ENCODE data around the gene MBD4.

MBD4 gene

GRCh38 chr3:129383292-129383860, 56.4 kb downstream of the MBD4 start:
- no peak overlapping the region for H3K9ac ChIP-seq (ENCODE audit: low read length)
- no peak overlapping the region for H3K27ac ChIP-seq (ENCODE audit: low read depth, low read length)
- peaks cover 3% of the 10 kb centered on the region for H3K36me3 ChIP-seq (ENCODE audit: control insufficient read depth, insufficient read depth, low read length)
- H3K4me1 ChIP-seq (ENCODE audit: control insufficient read depth, insufficient read depth, low read length), result no peaks in the 10 kb centered on the region
- H3K4me3 ChIP-seq (ENCODE audit: low read length), result no peak overlapping the region
- no peaks in the 10 kb centered on the region for H3K27me3 ChIP-seq (ENCODE audit: control insufficient read depth, insufficient read depth, low read length)

DNA sequence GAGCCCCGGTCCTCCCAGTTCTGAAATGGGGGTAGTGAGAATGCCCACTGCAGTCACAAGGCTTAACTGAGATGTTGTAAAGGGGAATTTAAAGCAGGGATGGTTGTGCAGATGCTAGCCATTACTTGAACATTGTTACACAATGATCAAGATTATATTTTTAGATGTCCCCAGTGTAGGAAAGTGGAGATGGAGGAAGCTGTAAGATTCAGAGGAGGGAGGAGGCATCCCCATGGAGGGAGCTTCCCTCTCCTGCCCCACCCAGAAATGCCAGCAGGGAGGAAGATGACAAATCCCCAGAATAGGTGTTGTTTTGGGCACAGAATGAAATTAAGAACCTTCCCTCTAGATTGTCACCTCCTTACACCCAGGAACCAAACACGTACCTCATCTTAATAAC, 57.4 kb downstream of the MBD4 start:
- Histone ChIP-seq H3K27me3 (ENCODE audit: control insufficient read depth, insufficient read depth, low read length) (no peaks in the 10 kb centered on the region), H3K4me1 (ENCODE audit: control insufficient read depth, insufficient read depth, low read length) (no peaks in the 10 kb centered on the region), H3K4me3 (ENCODE audit: low read length) (no peak overlapping the region), H3K36me3 (ENCODE audit: control insufficient read depth, insufficient read depth, low read length) (no peaks in the 10 kb centered on the region), H3K9ac (ENCODE audit: low read length) (no peak overlapping the region), H3K27ac (ENCODE audit: low read depth, low read length) (no peak overlapping the region)
